GM12874 (cell line): ENCODE data around the gene IL1RAPL1.

Experiments
- TF ChIP-seq, protein P1 (sequence below): IDR thresholded peaks from 2 replicates; pipeline ENCODE4 v1.5.1; 2011; ENCODE audit warnings: low read depth, mild to moderate bottlenecking, control low read depth, low read length, moderate library complexity; ENCODE audit not compliant: insufficient read depth

The IL1RAPL1 gene

DNA sequence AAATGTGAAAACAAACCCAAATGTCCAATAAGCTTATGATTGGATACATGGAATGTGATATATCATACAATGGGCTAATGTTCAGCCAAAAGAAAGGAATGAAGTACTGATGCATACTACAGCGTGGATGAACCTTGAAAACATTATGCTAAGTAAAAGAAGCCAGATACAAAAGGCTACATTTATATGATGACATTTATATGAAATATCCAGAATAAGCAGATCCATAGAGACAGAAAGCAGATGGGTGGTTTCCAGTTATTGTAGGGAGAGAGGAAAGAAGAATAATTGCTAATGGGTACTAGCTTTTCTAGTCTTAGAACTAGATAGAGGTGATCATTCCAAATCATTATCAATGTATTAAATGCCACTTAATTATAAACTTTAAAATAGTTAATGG lies 801.3 kb downstream of the IL1RAPL1 start:
- TF ChIP-seq, protein P1, sequence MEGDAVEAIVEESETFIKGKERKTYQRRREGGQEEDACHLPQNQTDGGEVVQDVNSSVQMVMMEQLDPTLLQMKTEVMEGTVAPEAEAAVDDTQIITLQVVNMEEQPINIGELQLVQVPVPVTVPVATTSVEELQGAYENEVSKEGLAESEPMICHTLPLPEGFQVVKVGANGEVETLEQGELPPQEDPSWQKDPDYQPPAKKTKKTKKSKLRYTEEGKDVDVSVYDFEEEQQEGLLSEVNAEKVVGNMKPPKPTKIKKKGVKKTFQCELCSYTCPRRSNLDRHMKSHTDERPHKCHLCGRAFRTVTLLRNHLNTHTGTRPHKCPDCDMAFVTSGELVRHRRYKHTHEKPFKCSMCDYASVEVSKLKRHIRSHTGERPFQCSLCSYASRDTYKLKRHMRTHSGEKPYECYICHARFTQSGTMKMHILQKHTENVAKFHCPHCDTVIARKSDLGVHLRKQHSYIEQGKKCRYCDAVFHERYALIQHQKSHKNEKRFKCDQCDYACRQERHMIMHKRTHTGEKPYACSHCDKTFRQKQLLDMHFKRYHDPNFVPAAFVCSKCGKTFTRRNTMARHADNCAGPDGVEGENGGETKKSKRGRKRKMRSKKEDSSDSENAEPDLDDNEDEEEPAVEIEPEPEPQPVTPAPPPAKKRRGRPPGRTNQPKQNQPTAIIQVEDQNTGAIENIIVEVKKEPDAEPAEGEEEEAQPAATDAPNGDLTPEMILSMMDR = no peak

DNA sequence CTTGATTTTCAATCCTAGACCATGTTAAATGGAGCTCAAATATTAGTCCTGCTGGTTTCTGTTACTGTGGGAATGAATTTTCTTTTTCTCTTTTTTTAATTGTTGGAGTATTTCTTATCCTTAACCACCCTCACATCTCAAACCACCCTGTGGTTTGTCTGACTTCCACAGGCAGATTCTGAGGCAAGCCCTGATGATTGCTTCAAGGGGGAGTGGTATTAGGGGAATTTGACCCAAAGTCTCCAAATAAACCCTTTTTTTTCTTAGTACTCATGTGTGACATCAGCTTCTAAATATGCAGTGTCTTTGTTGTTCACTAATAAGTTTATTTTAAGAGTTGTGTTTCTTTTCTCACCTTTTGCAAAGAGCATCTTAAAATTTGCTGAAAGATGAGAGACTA lies 810.3 kb downstream of the IL1RAPL1 start:
- TF ChIP-seq, protein P1 = no peak

DNA sequence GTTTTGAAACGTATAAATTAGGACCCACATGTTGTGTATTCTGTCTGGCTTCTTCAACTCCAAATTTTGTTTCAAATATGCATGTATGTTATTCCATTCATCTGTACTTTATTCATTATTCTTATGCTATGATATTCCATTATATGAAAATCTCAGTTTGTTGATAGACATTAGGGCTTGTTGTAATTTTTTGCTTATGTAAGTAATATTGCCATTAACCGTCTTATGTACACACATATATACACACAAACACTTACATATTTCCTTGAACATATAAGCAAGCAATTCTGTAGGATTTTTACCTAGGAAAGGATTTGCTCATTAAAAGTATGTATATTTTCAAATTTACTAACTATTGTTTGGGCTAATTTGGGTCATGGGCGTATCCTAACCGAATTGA lies 820.1 kb downstream of the IL1RAPL1 start:
- TF ChIP-seq, protein P1 = no peak

DNA sequence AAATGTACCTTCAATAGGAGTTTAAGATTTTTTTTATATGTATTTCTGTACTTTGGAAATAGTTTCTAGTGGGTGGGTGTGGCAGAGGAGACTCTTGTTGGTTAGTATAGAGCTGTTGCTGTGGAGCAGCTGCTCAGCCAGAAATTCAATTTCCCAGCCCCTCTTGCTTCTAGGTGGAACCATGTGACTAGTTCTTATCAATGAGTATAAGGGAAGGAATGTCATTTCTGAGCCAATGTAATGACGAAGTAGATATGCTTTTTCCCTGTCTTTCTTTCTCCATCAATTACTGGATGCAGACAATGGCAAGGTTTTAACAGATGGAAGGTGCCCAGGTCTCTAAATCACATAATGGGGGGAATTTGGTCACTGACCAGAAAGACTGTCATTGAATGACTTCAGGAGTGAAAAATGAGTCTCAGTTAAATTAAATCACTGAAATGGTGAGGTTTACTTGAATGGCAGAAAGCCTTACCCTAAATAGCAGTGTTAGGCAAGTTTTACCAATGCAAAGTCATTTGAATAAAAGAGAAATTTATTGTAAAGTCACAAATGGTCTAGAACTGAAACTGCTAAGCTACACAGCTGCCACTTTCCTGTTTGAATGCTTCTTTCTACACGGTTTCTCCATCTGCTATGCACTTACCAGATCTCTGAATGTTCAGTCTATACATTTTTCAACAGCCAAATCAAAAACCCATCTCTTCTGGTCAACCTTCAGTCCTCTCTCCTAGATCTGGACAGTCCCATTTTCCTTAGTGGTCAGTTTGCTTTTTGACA lies 832.7 kb downstream of the IL1RAPL1 start:
- TF ChIP-seq, protein P1 = no peak

DNA sequence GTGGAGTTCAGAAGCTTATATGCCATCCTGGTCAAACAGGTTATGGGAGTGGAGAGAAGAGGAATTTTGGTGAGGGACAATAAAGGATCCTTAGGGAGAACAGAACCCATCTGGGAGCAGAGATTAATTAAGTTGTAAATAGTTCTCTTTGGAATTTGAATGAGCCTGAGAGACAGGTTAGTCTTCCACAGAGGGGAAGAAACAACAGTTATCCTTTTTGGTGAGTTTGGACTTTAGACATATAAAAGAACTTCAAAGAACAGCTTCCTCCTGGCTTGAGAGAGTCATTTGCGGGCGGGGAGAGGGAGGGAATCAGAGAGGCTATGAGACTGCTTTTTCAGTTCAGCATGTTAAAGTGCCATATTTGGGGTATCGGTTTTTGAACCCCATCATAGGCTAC lies 834.8 kb downstream of the IL1RAPL1 start:
- TF ChIP-seq, protein P1 = no peak

DNA sequence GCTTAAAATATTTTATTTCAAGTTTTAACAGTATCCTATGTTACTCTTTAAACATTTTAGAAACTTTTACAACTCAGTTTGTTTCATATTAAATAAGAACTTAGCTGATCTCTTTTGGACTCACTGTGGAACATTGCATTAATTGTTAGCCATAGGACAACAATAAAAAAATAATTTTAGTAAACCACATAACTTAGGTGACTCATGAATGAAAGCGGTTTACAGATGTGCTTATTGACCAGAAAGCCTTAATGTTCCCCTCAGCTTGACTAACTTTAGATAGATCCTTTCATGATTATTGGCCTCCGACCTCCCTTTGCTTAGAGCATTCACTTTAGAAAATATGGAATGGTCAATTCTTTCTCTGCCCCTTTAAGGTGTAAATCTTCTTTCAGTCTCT lies 844.6 kb downstream of the IL1RAPL1 start:
- TF ChIP-seq, protein P1 = no peak

DNA sequence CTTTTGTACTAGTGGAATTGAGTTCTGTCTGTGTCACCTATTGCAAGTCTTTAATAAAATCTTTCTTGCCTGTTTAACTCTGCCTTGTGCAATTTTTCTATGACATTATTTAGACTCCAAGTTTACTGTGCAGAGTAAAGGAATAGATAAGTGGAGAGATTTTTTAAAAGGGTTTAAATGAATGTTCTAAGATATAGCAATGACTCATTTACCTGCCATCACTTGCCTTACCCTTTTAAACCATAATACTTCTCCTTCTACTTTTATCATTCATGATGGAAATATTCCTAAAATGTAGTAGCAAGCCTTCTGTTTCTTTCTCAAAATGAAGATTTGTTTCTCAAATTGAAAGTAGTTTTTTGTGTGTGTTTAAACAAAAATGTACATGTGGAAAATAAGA lies 845.3 kb downstream of the IL1RAPL1 start:
- TF ChIP-seq, protein P1 = no peak

DNA sequence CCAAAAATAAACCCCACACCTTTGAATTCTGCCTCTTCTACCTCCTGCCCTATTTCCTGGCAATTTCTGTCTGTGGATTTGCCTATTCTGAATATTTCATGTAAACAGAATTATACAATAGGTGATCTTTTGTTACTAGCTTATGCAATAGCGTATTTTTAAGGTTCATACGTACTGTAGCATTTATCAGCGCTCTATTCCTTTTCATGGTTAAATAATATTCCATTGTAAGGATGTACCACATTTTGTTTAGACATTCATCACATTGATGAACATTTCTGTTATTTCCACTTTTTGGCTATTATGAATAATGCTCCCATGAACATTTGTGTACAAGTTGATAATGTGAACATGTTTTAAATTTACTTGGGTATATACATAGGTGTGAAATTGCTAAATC lies 847.7 kb downstream of the IL1RAPL1 start:
- TF ChIP-seq, protein P1 = no peak
